ENCODE measurements around the gene SLC29A1. TPM values are rescaled to one million over a fixed set of nuclear protein-coding genes. Genes with fewer than 3 reads are reported as not detected.

Gene SLC29A1
- total RNA-seq, 1 experiment from 2014 or later: 109 TPM

DNA sequence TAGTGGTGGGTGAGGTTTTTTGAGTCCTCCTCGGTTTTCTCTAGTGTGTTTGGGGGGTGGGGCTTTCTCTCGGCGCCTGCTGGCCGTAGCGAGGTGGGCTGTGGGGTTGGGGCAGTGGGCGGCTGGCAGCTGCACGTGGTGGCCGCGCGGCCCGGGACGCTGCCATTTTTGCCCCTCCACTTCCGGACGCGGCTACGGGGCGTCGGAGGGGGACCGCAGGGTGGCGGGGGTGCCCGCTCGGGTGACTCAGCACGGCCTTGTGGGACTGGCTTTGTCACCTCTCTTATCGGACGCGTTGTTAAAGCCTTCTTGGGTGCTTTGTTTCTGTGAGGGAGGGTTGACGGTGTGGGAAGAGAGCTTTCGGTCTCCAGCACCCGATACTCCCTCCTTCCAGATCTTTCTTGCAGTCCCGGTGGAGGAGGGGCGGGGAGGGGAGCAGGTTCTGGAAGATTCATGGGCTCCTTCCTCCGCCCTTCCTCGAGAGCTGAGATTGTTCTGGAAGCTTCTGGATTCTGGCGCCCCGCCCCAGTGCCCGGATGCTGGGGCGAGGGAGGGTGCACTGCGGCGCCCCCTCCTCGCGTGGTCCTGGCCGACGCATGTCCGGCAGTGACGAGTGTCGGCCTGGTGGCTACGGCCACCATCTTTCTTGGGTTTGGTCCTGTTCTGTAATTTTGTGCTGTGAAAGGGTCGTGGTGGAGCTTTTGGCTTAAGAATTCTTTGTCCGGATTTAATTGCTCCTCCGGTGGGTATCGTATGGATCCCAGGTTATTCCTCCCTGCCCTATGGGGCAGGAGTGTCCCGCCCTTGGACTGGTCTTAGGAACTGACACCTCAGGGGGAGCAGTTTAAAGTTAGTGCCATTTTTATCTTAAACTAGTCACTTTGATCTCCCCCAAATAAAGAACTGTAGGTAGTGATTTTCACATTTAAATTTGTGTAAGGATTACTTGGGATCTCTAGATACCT, 24.2 kb downstream of the SLC29A1 start:
- peak overlapping the region; percentile 93 for H3K4me3 ChIP-seq
- no peaks in the 10 kb centered on the region; the same call in none of the 2 replicates for H3K4me1 ChIP-seq
- peak; percentile 49 to 53 for DNase-seq
- peak overlapping the region; percentile 84 for H3K27ac ChIP-seq
- no peaks in the 10 kb centered on the region for H3K9me3 ChIP-seq (replicated peaks)
- no peaks in the 10 kb centered on the region for H3K27me3 ChIP-seq
- peaks cover 52% of the 10 kb centered on the region for H3K36me3 ChIP-seq

GRCh38 chr6:44248579-44248978, 25.2 kb downstream of the SLC29A1 start:
- no peak for DNase-seq
- no peaks in the 10 kb centered on the region for H3K9me3 ChIP-seq (replicated peaks)

DNA sequence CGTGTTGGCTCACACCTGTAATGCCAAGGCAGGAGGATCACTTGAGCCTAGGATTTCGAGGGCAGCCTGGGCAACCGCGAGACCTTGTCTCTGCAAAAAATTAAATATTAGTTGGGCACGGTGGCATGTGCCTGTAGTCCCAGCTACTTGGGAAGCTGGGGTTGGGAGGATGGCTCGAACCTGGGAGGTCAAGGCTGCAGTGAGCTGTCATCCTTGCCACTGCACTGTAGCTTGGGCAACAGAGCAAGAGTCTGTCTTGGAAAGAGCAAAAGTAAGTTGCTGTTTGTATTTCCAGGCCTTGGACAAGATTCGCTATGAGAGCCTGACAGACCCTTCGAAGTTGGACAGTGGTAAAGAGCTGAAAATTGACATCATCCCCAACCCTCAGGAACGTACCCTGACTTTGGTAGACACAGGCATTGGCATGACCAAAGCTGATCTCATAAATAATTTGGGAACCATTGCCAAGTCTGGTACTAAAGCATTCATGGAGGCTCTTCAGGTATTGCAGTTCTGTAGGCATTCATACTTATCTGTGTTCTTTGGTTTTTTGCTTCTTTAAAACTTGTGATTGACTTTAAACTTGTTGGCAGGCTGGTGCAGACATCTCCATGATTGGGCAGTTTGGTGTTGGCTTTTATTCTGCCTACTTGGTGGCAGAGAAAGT, 25.8 kb downstream of the SLC29A1 start:
- H3K36me3 ChIP-seq: peaks cover 68% of the 10 kb centered on the region
- no peak overlapping the region for H3K27ac ChIP-seq

More at GRCh38 chr6:44248579-44248978, 25.2 kb downstream of the SLC29A1 start:
- Histone ChIP-seq H3K27me3 (no peaks in the 10 kb centered on the region), H3K4me3 (peak overlapping the region; percentile 93), H3K27ac (no peak overlapping the region), H3K4me1 (no peaks in the 10 kb centered on the region; the same call in none of the 2 replicates), H3K36me3 (peaks cover 62% of the 10 kb centered on the region)

GRCh38 chr6:44250067-44250717, 26.8 kb downstream of the SLC29A1 start:
- DNase-seq: no peak
- Histone ChIP-seq H3K36me3 (peaks cover 78% of the 10 kb centered on the region), H3K27me3 (no peaks in the 10 kb centered on the region), H3K27ac (no peak overlapping the region), H3K4me1 (no peaks in the 10 kb centered on the region; the same call in none of the 2 replicates), H3K9me3 (replicated peaks) (no peaks in the 10 kb centered on the region), H3K4me3 (no peak overlapping the region)

More for the DNA sequence above, 25.8 kb downstream of the SLC29A1 start:
- H3K9me3 ChIP-seq (replicated peaks): no peaks in the 10 kb centered on the region
- DNase-seq: no peak
- no peaks in the 10 kb centered on the region for H3K27me3 ChIP-seq
- H3K4me3 ChIP-seq: peak overlapping the region; percentile 93; the same call in 1 of the 2 replicates
- H3K4me1 ChIP-seq: no peaks in the 10 kb centered on the region; the same call in none of the 2 replicates

GRCh38 chr6:44250718-44251123, 27.3 kb downstream of the SLC29A1 start:
- Histone ChIP-seq H3K27me3 (no peaks in the 10 kb centered on the region), H3K36me3 (peaks cover 83% of the 10 kb centered on the region), H3K4me3 (no peak overlapping the region), H3K27ac (no peak overlapping the region), H3K9me3 (replicated peaks) (no peaks in the 10 kb centered on the region), H3K4me1 (no peaks in the 10 kb centered on the region; the same call in none of the 2 replicates)
- no peak for DNase-seq

DNA sequence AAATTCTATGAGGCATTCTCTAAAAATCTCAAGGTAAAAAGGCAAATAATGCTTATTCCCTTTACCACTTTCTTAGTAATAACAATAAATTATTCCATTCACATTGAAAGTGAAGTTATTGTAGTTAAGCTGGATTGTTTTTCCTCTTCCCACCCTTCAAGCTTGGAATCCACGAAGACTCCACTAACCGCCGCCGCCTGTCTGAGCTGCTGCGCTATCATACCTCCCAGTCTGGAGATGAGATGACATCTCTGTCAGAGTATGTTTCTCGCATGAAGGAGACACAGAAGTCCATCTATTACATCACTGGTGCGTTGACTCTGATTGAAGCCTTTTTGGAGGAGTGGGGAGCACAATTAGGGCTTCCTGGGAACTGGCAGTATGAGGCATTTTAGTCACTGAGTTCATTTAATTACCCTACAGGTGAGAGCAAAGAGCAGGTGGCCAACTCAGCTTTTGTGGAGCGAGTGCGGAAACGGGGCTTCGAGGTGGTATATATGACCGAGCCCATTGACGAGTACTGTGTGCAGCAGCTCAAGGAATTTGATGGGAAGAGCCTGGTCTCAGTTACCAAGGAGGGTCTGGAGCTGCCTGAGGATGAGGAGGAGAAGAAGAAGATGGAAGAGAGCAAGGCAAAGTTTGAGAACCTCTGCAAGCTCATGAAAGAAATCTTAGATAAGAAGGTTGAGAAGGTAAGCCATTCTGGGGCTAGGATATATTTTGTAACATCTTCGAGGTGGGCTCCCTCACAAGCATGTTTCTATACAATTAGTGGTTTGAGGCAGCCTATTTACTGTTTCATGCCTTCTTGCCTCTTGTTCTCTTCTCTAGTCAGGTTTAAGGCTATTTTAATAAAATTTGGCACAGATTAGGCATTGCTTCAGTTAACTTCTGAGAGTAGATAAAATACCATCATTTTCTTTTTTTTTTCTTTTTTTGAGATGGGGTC, 28.5 kb downstream of the SLC29A1 start:
- no peak for DNase-seq
- Histone ChIP-seq H3K36me3 (peaks cover 83% of the 10 kb centered on the region), H3K27ac (no peak overlapping the region), H3K9me3 (replicated peaks) (no peaks in the 10 kb centered on the region), H3K4me1 (no peaks in the 10 kb centered on the region; the same call in none of the 2 replicates), H3K4me3 (no peak overlapping the region), H3K27me3 (no peaks in the 10 kb centered on the region)

GRCh38 chr6:44253307-44254101, 30.1 kb downstream of the SLC29A1 start:
- H3K27me3 ChIP-seq: no peaks in the 10 kb centered on the region
- no peak overlapping the region for H3K27ac ChIP-seq
- H3K4me3 ChIP-seq: no peak overlapping the region
- no peaks in the 10 kb centered on the region for H3K9me3 ChIP-seq (replicated peaks)
- peak; percentile 66 to 75 for DNase-seq
- peaks cover 7% of the 10 kb centered on the region for H3K4me1 ChIP-seq
- H3K36me3 ChIP-seq: peaks cover 72% of the 10 kb centered on the region

- peaks cover 62% of the 10 kb centered on the region for H3K36me3 ChIP-seq
- H3K9me3 ChIP-seq (replicated peaks): no peaks in the 10 kb centered on the region
- H3K4me3 ChIP-seq: no peak overlapping the region
- no peaks in the 10 kb centered on the region for H3K27me3 ChIP-seq
- H3K27ac ChIP-seq: no peak overlapping the region
- peaks cover 7% of the 10 kb centered on the region for H3K4me1 ChIP-seq
- DNase-seq: no peak
These were observed 31.1 kb downstream of the SLC29A1 start for GRCh38 chr6:44254191-44255104.

- Histone ChIP-seq H3K27ac (no peak overlapping the region), H3K4me3 (no peak overlapping the region), H3K4me1 (peaks cover 7% of the 10 kb centered on the region), H3K9me3 (replicated peaks) (no peaks in the 10 kb centered on the region), H3K27me3 (no peaks in the 10 kb centered on the region), H3K36me3 (peaks cover 54% of the 10 kb centered on the region)
- DNase-seq: no peak
These were observed 31.9 kb downstream of the SLC29A1 start for GRCh38 chr6:44255105-44255808.

- peaks cover 7% of the 10 kb centered on the region for H3K4me1 ChIP-seq
- H3K27ac ChIP-seq: peak overlapping the region; percentile 79; the same call in 1 of the 2 replicates
- H3K27me3 ChIP-seq: no peaks in the 10 kb centered on the region
- peaks cover 45% of the 10 kb centered on the region for H3K36me3 ChIP-seq
- DNase-seq: no peak
- H3K4me3 ChIP-seq: peak overlapping the region; percentile 84
- no peaks in the 10 kb centered on the region for H3K9me3 ChIP-seq (replicated peaks)
These were observed 32.7 kb downstream of the SLC29A1 start for GRCh38 chr6:44255871-44256774.

DNA sequence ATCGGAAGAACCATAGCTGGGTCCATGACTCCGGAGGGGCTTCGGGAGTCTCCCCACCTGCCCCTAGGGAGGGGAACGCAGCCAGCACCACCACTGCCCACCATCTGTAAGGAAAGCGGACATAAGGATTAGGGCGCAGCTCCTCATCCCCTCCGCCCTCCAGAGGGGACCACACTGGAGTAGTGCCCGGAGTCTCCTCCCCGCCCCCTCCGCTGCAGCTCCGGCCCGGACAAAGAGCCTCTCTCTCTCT, 33.3 kb downstream of the SLC29A1 start:
- Histone ChIP-seq H3K27me3 (no peaks in the 10 kb centered on the region), H3K9me3 (replicated peaks) (no peaks in the 10 kb centered on the region), H3K4me3 (peak overlapping the region; percentile 84), H3K36me3 (peaks cover 40% of the 10 kb centered on the region), H3K4me1 (peaks cover 7% of the 10 kb centered on the region), H3K27ac (peak overlapping the region; percentile 79)
- no peak for DNase-seq
